ENCODE results near the gene DDX43. TPM values are rescaled to one million over a fixed set of nuclear protein-coding genes. Genes with fewer than 3 reads are reported as not detected.

DDX43 gene
- total and polyA plus RNA-seq, 4 donors, result 0.13 to 0.75 (median 0.22) TPM

GRCh38 chr6:73435236-73435635 lies 40.6 kb downstream of the DDX43 start:
- TF ChIP-seq FOXA1 (IDR thresholded peaks at IDR 0.05), result no peak
- no peak for TF ChIP-seq TAF1 (conservative IDR thresholded peaks at IDR 0.05)
- TF ChIP-seq GABPA (IDR thresholded peaks at IDR 0.05 in 1 of 2, conservative IDR thresholded peaks at IDR 0.05 in 1 of 2), result no peak
- no peak for TF ChIP-seq JUND (IDR thresholded peaks at IDR 0.05)
- peak; percentile 27 for TF ChIP-seq SP1 (IDR thresholded peaks at IDR 0.05)
- peak in 1 of 2 donors; percentile 36 for TF ChIP-seq RAD21 (IDR thresholded peaks at IDR 0.05)
- no peak for TF ChIP-seq FOXA2 (IDR thresholded peaks at IDR 0.05)
- TF ChIP-seq EGR1 (IDR thresholded peaks at IDR 0.05; ENCODE audit: low read depth in 2 of 2), result no peak
- no peak for TF ChIP-seq MAX (IDR thresholded peaks at IDR 0.05)
- TF ChIP-seq RXRA (IDR thresholded peaks at IDR 0.05), result peak in 1 of 2 donors; percentile 39
- no peak for TF ChIP-seq YY1 (IDR thresholded peaks at IDR 0.05)
- peak; percentile 56 to 72 for TF ChIP-seq HNF4A (conservative IDR thresholded peaks at IDR 0.05)
- no peak for TF ChIP-seq NR2F2 (IDR thresholded peaks at IDR 0.05)
- no peak for TF ChIP-seq ZBTB33 (IDR thresholded peaks at IDR 0.05)
- no peak overlapping the region for H3K4me3 ChIP-seq (ENCODE audit: low read depth in 1 of 3, low read length in 3 of 3)
- H3K9ac ChIP-seq (ENCODE audit: low read depth in 1 of 2, low read length in 2 of 2), result no peak overlapping the region
- no peak overlapping the region for H3K27ac ChIP-seq (ENCODE audit: low read depth in 1 of 2, low read length in 2 of 2)
- 58% methylated on average over 3 of the region's 3 CpGs for WGBS
- peaks cover 0 to 1% (median 0%) of the 10 kb centered on the region in 4 donors for H3K4me1 ChIP-seq (ENCODE audit: control insufficient read depth in 4 of 4, insufficient read depth in 4 of 4, low read length in 3 of 4)
- no peak for DNase-seq (ENCODE audit: low spot score)
- H3K27me3 ChIP-seq (ENCODE audit: control insufficient read depth in 4 of 4, insufficient read depth in 4 of 4, low read length in 3 of 4), result no peaks in the 10 kb centered on the region
- no peaks in the 10 kb centered on the region for H3K9me3 ChIP-seq (ENCODE audit: control insufficient read depth in 4 of 4, low read length in 3 of 4)
- peaks cover 0 to 5% (median 0%) of the 10 kb centered on the region in 4 donors for H3K36me3 ChIP-seq (ENCODE audit: control insufficient read depth in 4 of 4, insufficient read depth in 3 of 4, low read depth in 1 of 4, low read length in 3 of 4)

- DNase-seq (ENCODE audit: low spot score), result no peak
- Histone ChIP-seq H3K9ac (ENCODE audit: low read depth in 1 of 2, low read length in 2 of 2) (no peak overlapping the region), H3K9me3 (ENCODE audit: control insufficient read depth in 4 of 4, low read length in 3 of 4) (no peaks in the 10 kb centered on the region), H3K27me3 (ENCODE audit: control insufficient read depth in 4 of 4, insufficient read depth in 4 of 4, low read length in 3 of 4) (no peaks in the 10 kb centered on the region), H3K36me3 (ENCODE audit: control insufficient read depth in 4 of 4, insufficient read depth in 3 of 4, low read depth in 1 of 4, low read length in 3 of 4) (peaks cover 0 to 9% (median 0%) of the 10 kb centered on the region in 4 donors), H3K4me3 (ENCODE audit: low read depth in 1 of 3, low read length in 3 of 3) (no peak overlapping the region), H3K27ac (ENCODE audit: low read depth in 1 of 2, low read length in 2 of 2) (no peak overlapping the region), H3K4me1 (ENCODE audit: control insufficient read depth in 4 of 4, insufficient read depth in 4 of 4, low read length in 3 of 4) (no peaks in the 10 kb centered on the region)
- no peak for TF ChIP-seq ATF3 (IDR thresholded peaks at IDR 0.05)
- no peak for TF ChIP-seq RAD21 (IDR thresholded peaks at IDR 0.05)
- TF ChIP-seq JUND (IDR thresholded peaks at IDR 0.05), result no peak
- no peak for TF ChIP-seq REST (IDR thresholded peaks at IDR 0.05)
- no peak for TF ChIP-seq CTCF (IDR thresholded peaks at IDR 0.05; ENCODE audit: low read depth, low read length, missing input control)
- TF ChIP-seq GABPA (IDR thresholded peaks at IDR 0.05 in 1 of 2, conservative IDR thresholded peaks at IDR 0.05 in 1 of 2), result no peak
- TF ChIP-seq ZBTB33 (IDR thresholded peaks at IDR 0.05), result no peak
- TF ChIP-seq NR2F2 (IDR thresholded peaks at IDR 0.05), result no peak
- no peak for TF ChIP-seq MAX (IDR thresholded peaks at IDR 0.05)
- WGBS, result 94% methylated on average over 3 of the region's 3 CpGs
Observed at GRCh38 chr6:73443555-73443954, 48.9 kb downstream of the DDX43 start.

Data from liver (tissue), 9 donors.